ENCODE data around the gene NR6A1.

Gene NR6A1

GRCh38 chr9:124491049-124491975, 279.8 kb downstream of the NR6A1 start:
- no peak for TF ChIP-seq CTCF (IDR thresholded peaks at IDR 0.05; ENCODE audit: extremely low read depth, insufficient read depth, missing control alignments)
- in situ Hi-C loops (cut with MboI; ENCODE audit: low pct_unique_long_range_greater_than_20kb, low sequenced_read_pairs, unreplicated experiment) = no loop called here
- DNase-seq (ENCODE audit: low spot score) = no peak

- no peak for DNase-seq (ENCODE audit: low spot score)
- in situ Hi-C loops (cut with MboI; ENCODE audit: low pct_unique_long_range_greater_than_20kb, low sequenced_read_pairs, unreplicated experiment) = no loop called here
- TF ChIP-seq CTCF (IDR thresholded peaks at IDR 0.05; ENCODE audit: extremely low read depth, insufficient read depth, missing control alignments) = no peak
Observed at GRCh38 chr9:124490004-124490403, 281.1 kb downstream of the NR6A1 start.

- in situ Hi-C loops (cut with MboI; ENCODE audit: low pct_unique_long_range_greater_than_20kb, low sequenced_read_pairs, unreplicated experiment) = no loop called here
- no peak for DNase-seq (ENCODE audit: low spot score)
- no peak for TF ChIP-seq CTCF (IDR thresholded peaks at IDR 0.05; ENCODE audit: extremely low read depth, insufficient read depth, missing control alignments)
Observed at GRCh38 chr9:124489222-124489621, 281.9 kb downstream of the NR6A1 start.

- no peak for DNase-seq (ENCODE audit: low spot score)
- in situ Hi-C loops (cut with MboI; ENCODE audit: low pct_unique_long_range_greater_than_20kb, low sequenced_read_pairs, unreplicated experiment) = no loop called here
- no peak for TF ChIP-seq CTCF (IDR thresholded peaks at IDR 0.05; ENCODE audit: extremely low read depth, insufficient read depth, missing control alignments)
Observed at GRCh38 chr9:124488641-124489210, 282.4 kb downstream of the NR6A1 start.

- DNase-seq (ENCODE audit: low spot score) = no peak
- in situ Hi-C loops (cut with MboI; ENCODE audit: low pct_unique_long_range_greater_than_20kb, low sequenced_read_pairs, unreplicated experiment) = no loop called here
- TF ChIP-seq CTCF (IDR thresholded peaks at IDR 0.05; ENCODE audit: extremely low read depth, insufficient read depth, missing control alignments) = no peak
Observed at GRCh38 chr9:124487260-124488182, 283.6 kb downstream of the NR6A1 start.

- in situ Hi-C loops (cut with MboI; ENCODE audit: low pct_unique_long_range_greater_than_20kb, low sequenced_read_pairs, unreplicated experiment) = no loop called here
Observed at GRCh38 chr9:124486778-124487259, 284.3 kb downstream of the NR6A1 start.

More at GRCh38 chr9:124486778-124487259, 284.3 kb downstream of the NR6A1 start:
- no peak for DNase-seq (ENCODE audit: low spot score)
- TF ChIP-seq CTCF (IDR thresholded peaks at IDR 0.05; ENCODE audit: extremely low read depth, insufficient read depth, missing control alignments) = no peak

Measured in GM13977 (cell line).